ENCODE results near the gene GTPBP6. TPM values are rescaled to one million over a fixed set of nuclear protein-coding genes. Genes with fewer than 3 reads are reported as not detected.
"Not testable (repeated sequence)": the region's sequence is repeated elsewhere in the genome, so short reads cannot be mapped to it uniquely, and the experiment has no call there.

Gene GTPBP6
- total RNA-seq, 2 experiments from 2014 or later, result 68.0 to 68.3 TPM

- peak; percentile 74 for ATAC-seq
- H3K4me3 Mint-ChIP-seq, result peak overlapping the region; percentile 5
- CTCF ChIA-PET, result no interaction called here
Measured at GRCh38 chrX:331151-331824, 12.7 kb upstream of the GTPBP6 start.

GRCh38 chrX:330726-331150 is 12.1 kb upstream of the GTPBP6 start:
- ATAC-seq, result no peak
- POLR2A ChIA-PET, result no interaction called here
- no peaks in the 10 kb centered on the region for H3K27me3 Mint-ChIP-seq
- H3K36me3 Mint-ChIP-seq (ENCODE audit: low read depth), result no peaks in the 10 kb centered on the region
- H3K9me3 Mint-ChIP-seq, result no peaks in the 10 kb centered on the region
- CTCF ChIA-PET, result no interaction called here
- intact Hi-C loops (cut with micrococcal nuclease), result no loop called here
- no peak overlapping the region for H3K4me3 Mint-ChIP-seq
- H3K4me1 Mint-ChIP-seq (ENCODE audit: low read depth), result peaks cover 3% of the 10 kb centered on the region
- DNase-seq, result no peak
- H3K27ac Mint-ChIP-seq, result no peak overlapping the region
- no peak for TF ChIP-seq CTCF (IDR thresholded peaks at IDR 0.05)

More at GRCh38 chrX:331151-331824, 12.7 kb upstream of the GTPBP6 start:
- Mint-ChIP-seq H3K9me3 (no peaks in the 10 kb centered on the region), H3K4me1 (ENCODE audit: low read depth) (peaks cover 3% of the 10 kb centered on the region), H3K27ac (no peak overlapping the region), H3K27me3 (no peaks in the 10 kb centered on the region), H3K36me3 (ENCODE audit: low read depth) (peaks cover 3% of the 10 kb centered on the region)
- TF ChIP-seq CTCF (IDR thresholded peaks at IDR 0.05), result no peak
- intact Hi-C loops (cut with micrococcal nuclease), result no loop called here
- POLR2A ChIA-PET, result no interaction called here
- peak; percentile 42 for DNase-seq

DNA sequence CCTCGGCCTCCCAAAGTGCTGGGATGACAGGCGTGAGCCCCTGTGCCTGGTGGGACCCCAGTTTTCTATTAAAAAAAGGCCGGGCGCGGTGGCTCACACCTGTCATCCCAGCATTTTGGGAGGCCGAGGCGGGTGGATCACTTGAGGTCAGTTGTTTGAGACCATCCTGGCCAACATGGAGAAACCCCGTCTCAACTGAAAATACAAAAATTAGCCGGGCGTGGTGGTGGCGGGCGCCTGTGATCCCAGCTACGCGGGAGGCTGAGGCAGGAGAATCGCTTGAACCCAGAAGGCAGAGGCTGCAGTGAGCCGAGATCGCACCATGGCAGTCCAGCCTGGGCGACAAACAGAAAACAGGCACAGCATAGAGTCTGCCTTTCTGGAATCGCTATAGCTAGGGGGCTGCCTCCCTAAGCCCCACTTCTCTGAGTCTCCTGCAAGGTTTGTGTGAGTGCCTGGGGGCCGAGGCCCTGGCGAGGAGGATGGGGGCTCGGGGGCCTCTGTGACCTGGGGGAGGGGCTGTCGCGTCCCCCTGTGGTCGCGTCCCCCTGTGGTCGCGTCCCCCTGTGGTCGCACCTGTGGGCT is 11.6 kb upstream of the GTPBP6 start:
- POLR2A ChIA-PET; intact Hi-C loops (cut with micrococcal nuclease); H3K9me3 Mint-ChIP-seq; H3K4me1 Mint-ChIP-seq (ENCODE audit: low read depth); H3K4me3 Mint-ChIP-seq; CTCF ChIA-PET; H3K27me3 Mint-ChIP-seq; H3K27ac Mint-ChIP-seq; ATAC-seq; H3K36me3 Mint-ChIP-seq (ENCODE audit: low read depth); DNase-seq: not testable (repeated sequence)

- no peak overlapping the region for H3K27ac Mint-ChIP-seq
- H3K27me3 Mint-ChIP-seq, result no peaks in the 10 kb centered on the region
- intact Hi-C loops (cut with micrococcal nuclease), result no loop called here
- H3K9me3 Mint-ChIP-seq, result no peaks in the 10 kb centered on the region
- DNase-seq (no peak), ATAC-seq (no peak)
- no peak overlapping the region for H3K4me3 Mint-ChIP-seq
- TF ChIP-seq CTCF (IDR thresholded peaks at IDR 0.05), result no peak
- no peaks in the 10 kb centered on the region for H3K36me3 Mint-ChIP-seq (ENCODE audit: low read depth)
- H3K4me1 Mint-ChIP-seq (ENCODE audit: low read depth), result peaks cover 5% of the 10 kb centered on the region
- POLR2A ChIA-PET, result no interaction called here
- CTCF ChIA-PET, result no interaction called here
Measured at GRCh38 chrX:329291-329910, 10.8 kb upstream of the GTPBP6 start.

- no peaks in the 10 kb centered on the region for H3K9me3 Mint-ChIP-seq
- ChIA-PET POLR2A (no interaction called here), CTCF (no interaction called here)
- no peak for TF ChIP-seq CTCF (IDR thresholded peaks at IDR 0.05)
- intact Hi-C loops (cut with micrococcal nuclease), result no loop called here
- no peak overlapping the region for H3K4me3 Mint-ChIP-seq
- no peaks in the 10 kb centered on the region for H3K27me3 Mint-ChIP-seq
- no peak for ATAC-seq
- no peaks in the 10 kb centered on the region for H3K36me3 Mint-ChIP-seq (ENCODE audit: low read depth)
- no peak overlapping the region for H3K27ac Mint-ChIP-seq
- peaks cover 10% of the 10 kb centered on the region for H3K4me1 Mint-ChIP-seq (ENCODE audit: low read depth)
- no peak for DNase-seq
Measured at GRCh38 chrX:327660-328126, 9.1 kb upstream of the GTPBP6 start.

DNA sequence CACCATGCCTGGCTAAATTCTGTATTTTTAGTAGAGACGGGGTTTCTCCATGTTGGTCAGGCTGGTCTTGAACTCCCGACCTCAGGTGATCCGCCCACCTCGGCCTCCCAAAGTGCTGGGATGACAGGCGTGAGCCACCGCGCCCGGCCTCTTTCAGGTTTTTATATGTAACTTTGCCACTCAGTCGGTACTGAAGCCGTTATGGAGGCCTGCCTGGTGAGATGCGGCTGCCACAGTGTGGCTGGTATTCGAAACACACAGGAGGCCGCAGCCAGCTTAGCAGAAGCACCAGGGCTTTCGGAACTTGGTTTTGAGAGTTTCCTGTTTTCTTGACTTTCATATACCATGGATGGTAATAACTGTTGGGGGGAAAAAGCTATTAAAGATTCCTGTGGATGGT is 6.1 kb upstream of the GTPBP6 start:
- CTCF ChIA-PET, H3K27ac Mint-ChIP-seq: not testable (repeated sequence)

More for the DNA sequence above, 6.1 kb upstream of the GTPBP6 start:
- DNase-seq, result peak; percentile 33
- H3K27me3 Mint-ChIP-seq; H3K9me3 Mint-ChIP-seq; H3K36me3 Mint-ChIP-seq (ENCODE audit: low read depth); intact Hi-C loops (cut with micrococcal nuclease); POLR2A ChIA-PET; ATAC-seq; H3K4me3 Mint-ChIP-seq: not testable (repeated sequence)
- H3K4me1 Mint-ChIP-seq (ENCODE audit: low read depth), result peaks cover 15% of the 10 kb centered on the region
